ENCODE measurements around the gene ENGASE.

Gene ENGASE

GRCh38 chr17:79113699-79114457, 39.3 kb downstream of the ENGASE start:
- Mint-ChIP-seq H3K27me3 (ENCODE audit: low read depth) (no peaks in the 10 kb centered on the region), H3K4me3 (no peak overlapping the region), H3K36me3 (ENCODE audit: low read depth) (no peaks in the 10 kb centered on the region), H3K9me3 (no peaks in the 10 kb centered on the region), H3K27ac (no peak overlapping the region), H3K4me1 (ENCODE audit: low read depth) (no peaks in the 10 kb centered on the region)

- H3K36me3 Mint-ChIP-seq (ENCODE audit: low read depth): no peaks in the 10 kb centered on the region
- H3K27ac Mint-ChIP-seq: no peak overlapping the region
- no peaks in the 10 kb centered on the region for H3K4me1 Mint-ChIP-seq (ENCODE audit: low read depth)
- no peak overlapping the region for H3K4me3 Mint-ChIP-seq
- no peaks in the 10 kb centered on the region for H3K9me3 Mint-ChIP-seq
- H3K27me3 Mint-ChIP-seq (ENCODE audit: low read depth): no peaks in the 10 kb centered on the region
These were observed 40.1 kb downstream of the ENGASE start for GRCh38 chr17:79114458-79115301.

GRCh38 chr17:79115487-79115886, 40.9 kb downstream of the ENGASE start:
- Mint-ChIP-seq H3K27me3 (ENCODE audit: low read depth) (no peaks in the 10 kb centered on the region), H3K9me3 (no peaks in the 10 kb centered on the region), H3K27ac (no peak overlapping the region), H3K4me3 (no peak overlapping the region), H3K36me3 (ENCODE audit: low read depth) (no peaks in the 10 kb centered on the region), H3K4me1 (ENCODE audit: low read depth) (no peaks in the 10 kb centered on the region)

- no peaks in the 10 kb centered on the region for H3K9me3 Mint-ChIP-seq
- no peak overlapping the region for H3K27ac Mint-ChIP-seq
- H3K27me3 Mint-ChIP-seq (ENCODE audit: low read depth): no peaks in the 10 kb centered on the region
- no peaks in the 10 kb centered on the region for H3K4me1 Mint-ChIP-seq (ENCODE audit: low read depth)
- H3K36me3 Mint-ChIP-seq (ENCODE audit: low read depth): no peaks in the 10 kb centered on the region
- no peak overlapping the region for H3K4me3 Mint-ChIP-seq
These were observed 42.1 kb downstream of the ENGASE start for GRCh38 chr17:79116575-79117368.

DNA sequence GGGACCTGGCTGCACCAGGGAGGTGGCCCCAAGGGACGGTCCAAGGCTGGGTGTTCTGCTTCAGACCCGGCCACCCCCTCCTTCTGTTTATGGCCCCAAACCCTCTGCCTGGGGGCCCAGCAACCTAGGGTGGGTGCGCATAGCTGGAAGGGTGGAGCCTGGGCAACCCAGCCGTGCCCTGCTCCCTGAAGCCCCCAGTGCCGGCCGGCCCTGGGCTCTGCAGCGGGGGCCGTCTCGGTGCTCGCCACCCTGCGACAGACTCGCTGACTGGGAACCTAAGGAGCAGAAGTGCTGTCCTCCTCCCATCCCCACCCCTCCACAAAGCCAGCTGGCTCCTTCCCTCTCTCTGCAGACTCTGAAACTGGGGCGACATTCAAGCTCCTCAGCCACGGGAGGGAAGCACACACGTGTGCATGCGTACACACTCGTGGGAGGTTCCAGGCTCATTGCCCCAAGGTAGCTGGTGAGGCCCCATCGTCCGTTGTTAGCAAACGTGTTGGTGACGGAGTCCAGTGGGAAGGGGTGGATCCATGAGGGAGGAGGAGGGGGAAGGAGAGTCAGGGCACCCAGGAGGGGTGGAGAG, 43.4 kb downstream of the ENGASE start:
- H3K4me3 Mint-ChIP-seq: no peak overlapping the region
- H3K4me1 Mint-ChIP-seq (ENCODE audit: low read depth): no peaks in the 10 kb centered on the region
- no peaks in the 10 kb centered on the region for H3K36me3 Mint-ChIP-seq (ENCODE audit: low read depth)
- no peaks in the 10 kb centered on the region for H3K9me3 Mint-ChIP-seq
- H3K27ac Mint-ChIP-seq: no peak overlapping the region
- H3K27me3 Mint-ChIP-seq (ENCODE audit: low read depth): peaks cover 3% of the 10 kb centered on the region

- peaks cover 6% of the 10 kb centered on the region for H3K27me3 Mint-ChIP-seq (ENCODE audit: low read depth)
- no peaks in the 10 kb centered on the region for H3K36me3 Mint-ChIP-seq (ENCODE audit: low read depth)
- H3K4me1 Mint-ChIP-seq (ENCODE audit: low read depth): no peaks in the 10 kb centered on the region
- H3K4me3 Mint-ChIP-seq: no peak overlapping the region
- no peaks in the 10 kb centered on the region for H3K9me3 Mint-ChIP-seq
- H3K27ac Mint-ChIP-seq: no peak overlapping the region
These were observed 44.3 kb downstream of the ENGASE start for GRCh38 chr17:79118924-79119323.

- Mint-ChIP-seq H3K27ac (no peak overlapping the region), H3K36me3 (ENCODE audit: low read depth) (no peaks in the 10 kb centered on the region), H3K9me3 (no peaks in the 10 kb centered on the region), H3K4me3 (no peak overlapping the region), H3K4me1 (ENCODE audit: low read depth) (no peaks in the 10 kb centered on the region), H3K27me3 (ENCODE audit: low read depth) (peaks cover 6% of the 10 kb centered on the region)
These were observed 45.6 kb downstream of the ENGASE start for GRCh38 chr17:79120259-79120658.

GRCh38 chr17:79123988-79124387, 49.4 kb downstream of the ENGASE start:
- H3K27ac Mint-ChIP-seq: no peak overlapping the region
- H3K4me3 Mint-ChIP-seq: no peak overlapping the region

GRCh38 chr17:79124513-79125209, 50.0 kb downstream of the ENGASE start:
- no peaks in the 10 kb centered on the region for H3K4me1 Mint-ChIP-seq (ENCODE audit: low read depth)
- peaks cover 6% of the 10 kb centered on the region for H3K27me3 Mint-ChIP-seq (ENCODE audit: low read depth)
- no peaks in the 10 kb centered on the region for H3K36me3 Mint-ChIP-seq (ENCODE audit: low read depth)
- H3K4me3 Mint-ChIP-seq: no peak overlapping the region
- H3K9me3 Mint-ChIP-seq: no peaks in the 10 kb centered on the region
- H3K27ac Mint-ChIP-seq: no peak overlapping the region

More at GRCh38 chr17:79123988-79124387, 49.4 kb downstream of the ENGASE start:
- no peaks in the 10 kb centered on the region for H3K36me3 Mint-ChIP-seq (ENCODE audit: low read depth)
- H3K9me3 Mint-ChIP-seq: no peaks in the 10 kb centered on the region
- H3K4me1 Mint-ChIP-seq (ENCODE audit: low read depth): no peaks in the 10 kb centered on the region
- peaks cover 6% of the 10 kb centered on the region for H3K27me3 Mint-ChIP-seq (ENCODE audit: low read depth)

DNA sequence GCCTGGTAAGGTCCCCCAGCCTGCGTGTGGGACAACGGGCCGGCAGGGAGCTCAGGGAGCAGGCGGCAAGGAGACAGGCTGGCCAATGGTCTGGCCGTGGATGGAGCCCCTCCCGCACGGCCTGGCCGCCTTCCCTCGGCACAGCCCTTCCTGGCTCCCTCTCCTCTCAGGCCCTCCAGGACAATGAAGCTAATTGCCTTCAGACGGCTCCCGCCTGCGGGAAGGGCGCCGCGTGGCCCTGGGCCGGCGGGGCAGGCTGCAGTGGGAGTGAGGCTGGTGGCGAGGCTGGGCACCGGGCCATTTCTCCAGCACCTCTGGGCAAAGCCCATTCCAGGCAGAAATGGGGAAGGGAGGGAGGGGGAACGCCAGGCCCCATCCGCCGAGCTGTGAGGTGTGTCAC, 50.9 kb downstream of the ENGASE start:
- Mint-ChIP-seq H3K36me3 (ENCODE audit: low read depth) (no peaks in the 10 kb centered on the region), H3K27me3 (ENCODE audit: low read depth) (peaks cover 6% of the 10 kb centered on the region), H3K27ac (no peak overlapping the region), H3K4me3 (no peak overlapping the region), H3K4me1 (ENCODE audit: low read depth) (no peaks in the 10 kb centered on the region), H3K9me3 (no peaks in the 10 kb centered on the region)

GRCh38 chr17:79126139-79126538, 51.5 kb downstream of the ENGASE start:
- no peak overlapping the region for H3K27ac Mint-ChIP-seq
- H3K36me3 Mint-ChIP-seq (ENCODE audit: low read depth): no peaks in the 10 kb centered on the region
- peaks cover 6% of the 10 kb centered on the region for H3K27me3 Mint-ChIP-seq (ENCODE audit: low read depth)
- no peaks in the 10 kb centered on the region for H3K9me3 Mint-ChIP-seq
- H3K4me3 Mint-ChIP-seq: no peak overlapping the region
- H3K4me1 Mint-ChIP-seq (ENCODE audit: low read depth): no peaks in the 10 kb centered on the region

- no peak overlapping the region for H3K4me3 Mint-ChIP-seq
- H3K36me3 Mint-ChIP-seq (ENCODE audit: low read depth): no peaks in the 10 kb centered on the region
- H3K9me3 Mint-ChIP-seq: no peaks in the 10 kb centered on the region
- H3K27me3 Mint-ChIP-seq (ENCODE audit: low read depth): peaks cover 6% of the 10 kb centered on the region
- H3K4me1 Mint-ChIP-seq (ENCODE audit: low read depth): no peaks in the 10 kb centered on the region
- H3K27ac Mint-ChIP-seq: no peak overlapping the region
These were observed 53.0 kb downstream of the ENGASE start for GRCh38 chr17:79127534-79128135.

GRCh38 chr17:79129523-79129922, 54.9 kb downstream of the ENGASE start:
- Mint-ChIP-seq H3K9me3 (no peaks in the 10 kb centered on the region), H3K4me3 (no peak overlapping the region), H3K36me3 (ENCODE audit: low read depth) (no peaks in the 10 kb centered on the region), H3K27me3 (ENCODE audit: low read depth) (no peaks in the 10 kb centered on the region), H3K4me1 (ENCODE audit: low read depth) (no peaks in the 10 kb centered on the region), H3K27ac (no peak overlapping the region)

All from T-helper 1 cell treated with Interleukin-12 subunit alpha and Interleukin-12 subunit beta and Interleukin-4 antibody, amounts not matched to agents 30 μg/mL and 1 μg/mL, for 36 hours (primary cell).